HG03575 (cell line): ENCODE results near the gene SH3BGRL2.
"Not testable (repeated sequence)": the region's sequence is repeated elsewhere in the genome, so short reads cannot be mapped to it uniquely, and the experiment has no call there.

Experiments
- ATAC-seq: cut with Tn5 transposase; IDR thresholded peaks from one replicate; pipeline ENCODE4 v1.9.1; 2021; ENCODE audit not compliant: unreplicated experiment, insufficient number of reproducible peaks, low FRiP score; ENCODE audit errors: extremely low read depth

SH3BGRL2 gene

GRCh38 chr6:79676785-79677736 is 45.9 kb downstream of the SH3BGRL2 start:
- no peak for ATAC-seq

GRCh38 chr6:79682682-79683081 is 51.6 kb downstream of the SH3BGRL2 start:
- ATAC-seq: not testable (repeated sequence)

GRCh38 chr6:79684876-79685275 is 53.7 kb downstream of the SH3BGRL2 start:
- no peak for ATAC-seq

- no peak for ATAC-seq
Measured at GRCh38 chr6:79686707-79687309, 55.7 kb downstream of the SH3BGRL2 start.

- ATAC-seq: no peak
Measured at GRCh38 chr6:79687759-79688158, 56.6 kb downstream of the SH3BGRL2 start.

- ATAC-seq: no peak
Measured at GRCh38 chr6:79694156-79694555, 63.0 kb downstream of the SH3BGRL2 start.

GRCh38 chr6:79694623-79695343 is 63.7 kb downstream of the SH3BGRL2 start:
- ATAC-seq: no peak

- ATAC-seq: no peak
Measured at GRCh38 chr6:79697430-79697829, 66.3 kb downstream of the SH3BGRL2 start.

GRCh38 chr6:79699606-79700005 is 68.5 kb downstream of the SH3BGRL2 start:
- no peak for ATAC-seq

GRCh38 chr6:79702691-79703090 is 71.6 kb downstream of the SH3BGRL2 start:
- no peak for ATAC-seq

GRCh38 chr6:79704200-79704599 is 73.1 kb downstream of the SH3BGRL2 start:
- ATAC-seq: no peak

GRCh38 chr6:79705456-79705995 is 74.4 kb downstream of the SH3BGRL2 start:
- ATAC-seq: no peak

GRCh38 chr6:79706527-79706926 is 75.4 kb downstream of the SH3BGRL2 start:
- no peak for ATAC-seq

GRCh38 chr6:79707621-79708020 is 76.5 kb downstream of the SH3BGRL2 start:
- no peak for ATAC-seq

GRCh38 chr6:79708095-79708791 is 77.1 kb downstream of the SH3BGRL2 start:
- ATAC-seq: no peak

GRCh38 chr6:79710127-79710526 is 79.0 kb downstream of the SH3BGRL2 start:
- ATAC-seq: no peak

- ATAC-seq: no peak
Measured at GRCh38 chr6:79711167-79711566, 80.0 kb downstream of the SH3BGRL2 start.

GRCh38 chr6:79712144-79712543 is 81.0 kb downstream of the SH3BGRL2 start:
- ATAC-seq: no peak

GRCh38 chr6:79712616-79713135 is 81.5 kb downstream of the SH3BGRL2 start:
- no peak for ATAC-seq
